Measurements from ENCODE around the gene CLDN2. TPM values are rescaled to one million over a fixed set of nuclear protein-coding genes. Genes with fewer than 3 reads are reported as not detected.

The CLDN2 gene
- total and polyA plus RNA-seq, 2 of the 13 experiments (the other 11 are each of a cell fraction or from before 2014, with no cell fraction given) = 1.3 to 1.5 TPM

DNA sequence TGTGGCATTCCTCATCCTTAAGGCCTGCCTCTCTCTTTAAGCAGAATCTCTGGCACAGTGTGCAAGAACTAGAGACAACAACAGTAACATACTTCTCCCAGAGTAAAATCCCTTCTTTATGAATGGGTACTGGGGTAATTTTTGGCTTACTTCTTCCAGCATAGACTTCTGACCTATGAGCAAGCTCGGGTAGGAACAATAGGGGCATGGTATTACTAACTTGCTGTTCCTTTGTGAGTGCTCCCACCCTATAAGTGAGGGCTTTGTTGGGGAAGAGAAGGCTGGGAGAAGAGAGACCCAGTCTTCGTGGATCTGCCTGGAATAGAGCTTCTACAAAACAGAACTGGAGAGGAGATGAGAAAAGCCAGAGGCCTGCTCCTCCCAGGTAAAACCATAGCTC lies 30.2 kb downstream of the CLDN2 start (continued):
- TF ChIP-seq ZFP37 (CRISPR knock-in tag; IDR thresholded peaks at IDR 0.05; ENCODE audit: borderline replicate concordance) = no peak
- no peak for TF ChIP-seq SOX13 (IDR thresholded peaks at IDR 0.05)
- no peak for TF ChIP-seq SOX13 (CRISPR knock-in tag; conservative IDR thresholded peaks at IDR 0.05 in 1 of 2, IDR thresholded peaks at IDR 0.05 in 1 of 2)
- TF ChIP-seq ZNF431 (CRISPR knock-in tag; IDR thresholded peaks at IDR 0.05; ENCODE audit: borderline replicate concordance, low read depth) = no peak
- TF ChIP-seq ZNF879 (CRISPR knock-in tag; IDR thresholded peaks at IDR 0.05) = no peak
- TF ChIP-seq ZNF446 (CRISPR knock-in tag; IDR thresholded peaks at IDR 0.05) = no peak
- no peak for TF ChIP-seq SAFB2 (CRISPR knock-in tag; IDR thresholded peaks at IDR 0.05; ENCODE audit: borderline replicate concordance, low read depth)
- TF ChIP-seq ZNF75D (CRISPR knock-in tag; IDR thresholded peaks at IDR 0.05; ENCODE audit: borderline replicate concordance) = no peak

DNA sequence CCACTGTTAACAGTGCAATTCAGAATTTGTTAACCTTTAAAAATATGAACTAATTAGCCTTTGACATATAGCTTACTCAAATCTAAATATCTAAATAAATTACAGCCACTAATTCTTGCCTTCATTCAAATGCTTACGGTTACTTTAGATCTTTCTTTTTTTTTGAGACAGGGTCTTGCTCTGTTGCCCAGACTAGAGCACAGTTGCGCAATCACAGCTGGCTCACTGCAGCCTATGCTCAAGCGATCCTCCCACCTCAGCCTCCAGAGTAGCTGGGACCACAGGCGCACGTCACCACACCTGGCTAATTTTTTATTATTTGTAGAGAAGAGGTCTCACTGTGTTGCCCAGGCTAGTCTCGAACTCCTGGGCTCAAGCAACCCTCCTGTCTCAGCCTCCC lies 31.0 kb downstream of the CLDN2 start:
- intact Hi-C loops (cut with micrococcal nuclease; ENCODE audit: unreplicated experiment) = no loop called here
- Histone ChIP-seq H3K4me3 (replicated peaks in 1 of 3; ENCODE audit: insufficient read depth in 1 of 3, low read depth in 2 of 3, low read length in 3 of 3) (no peak overlapping the region), H3K27me3 (ENCODE audit: control insufficient read depth in 1 of 2, insufficient read depth in 2 of 2, low read length in 2 of 2) (no peaks in the 10 kb centered on the region), H3K9me3 (ENCODE audit: low read length) (no peaks in the 10 kb centered on the region), H3K79me2 (ENCODE audit: insufficient read depth, low read length) (no peaks in the 10 kb centered on the region), H3K9ac (ENCODE audit: insufficient read depth, low read depth, low read length) (no peak overlapping the region), H3K4me1 (ENCODE audit: insufficient read depth, low read length) (peaks cover 61% of the 10 kb centered on the region), H2AFZ (ENCODE audit: low read length) (no peak overlapping the region), H3K4me2 (ENCODE audit: low read depth, low read length) (no peak overlapping the region), H3K36me3 (replicated peaks in 1 of 2; ENCODE audit: control insufficient read depth in 1 of 2, insufficient read depth in 2 of 2, low read length in 2 of 2) (no peaks in the 10 kb centered on the region; a peak in 2 of 5 replicates), H3K27ac (ENCODE audit: extremely low read length, insufficient read depth, low read length) (no peak overlapping the region), H4K20me1 (ENCODE audit: insufficient read depth, low read length) (no peaks in the 10 kb centered on the region)
- TF ChIP-seq SALL2 (CRISPR knock-in tag; IDR thresholded peaks at IDR 0.05) = no peak
- TF ChIP-seq, protein P1, sequence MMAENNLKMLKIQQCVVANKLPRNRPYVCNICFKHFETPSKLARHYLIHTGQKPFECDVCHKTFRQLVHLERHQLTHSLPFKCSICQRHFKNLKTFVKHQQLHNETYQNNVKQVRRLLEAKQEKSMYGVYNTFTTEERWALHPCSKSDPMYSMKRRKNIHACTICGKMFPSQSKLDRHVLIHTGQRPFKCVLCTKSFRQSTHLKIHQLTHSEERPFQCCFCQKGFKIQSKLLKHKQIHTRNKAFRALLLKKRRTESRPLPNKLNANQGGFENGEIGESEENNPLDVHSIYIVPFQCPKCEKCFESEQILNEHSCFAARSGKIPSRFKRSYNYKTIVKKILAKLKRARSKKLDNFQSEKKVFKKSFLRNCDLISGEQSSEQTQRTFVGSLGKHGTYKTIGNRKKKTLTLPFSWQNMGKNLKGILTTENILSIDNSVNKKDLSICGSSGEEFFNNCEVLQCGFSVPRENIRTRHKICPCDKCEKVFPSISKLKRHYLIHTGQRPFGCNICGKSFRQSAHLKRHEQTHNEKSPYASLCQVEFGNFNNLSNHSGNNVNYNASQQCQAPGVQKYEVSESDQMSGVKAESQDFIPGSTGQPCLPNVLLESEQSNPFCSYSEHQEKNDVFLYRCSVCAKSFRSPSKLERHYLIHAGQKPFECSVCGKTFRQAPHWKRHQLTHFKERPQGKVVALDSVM (CRISPR knock-in tag; IDR thresholded peaks at IDR 0.05) = 0 out of 2 replicates have a peak, but pooled peaks have one; percentile 19
- peak; percentile 55 for TF ChIP-seq CEBPG (CRISPR knock-in tag; IDR thresholded peaks at IDR 0.05)
- no peak for TF ChIP-seq YY1 (IDR thresholded peaks at IDR 0.05; ENCODE audit: insufficient read depth, insufficient replicate concordance, low read depth, low read length)
- TF ChIP-seq ZNF558 (CRISPR knock-in tag; IDR thresholded peaks at IDR 0.05; ENCODE audit: borderline replicate concordance) = no peak
- TF ChIP-seq ZNF121 (CRISPR knock-in tag; IDR thresholded peaks at IDR 0.05) = peak; percentile 83
- peak; percentile 71; the same call in 1 of the 2 replicates for TF ChIP-seq CEBPB (IDR thresholded peaks at IDR 0.05; ENCODE audit: borderline replicate concordance, low read depth, low read length)
- TF ChIP-seq, protein P2, sequence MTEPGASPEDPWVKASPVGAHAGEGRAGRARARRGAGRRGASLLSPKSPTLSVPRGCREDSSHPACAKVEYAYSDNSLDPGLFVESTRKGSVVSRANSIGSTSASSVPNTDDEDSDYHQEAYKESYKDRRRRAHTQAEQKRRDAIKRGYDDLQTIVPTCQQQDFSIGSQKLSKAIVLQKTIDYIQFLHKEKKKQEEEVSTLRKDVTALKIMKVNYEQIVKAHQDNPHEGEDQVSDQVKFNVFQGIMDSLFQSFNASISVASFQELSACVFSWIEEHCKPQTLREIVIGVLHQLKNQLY (CRISPR knock-in tag; IDR thresholded peaks at IDR 0.05) = no peak
- TF ChIP-seq SP140L (CRISPR knock-in tag; IDR thresholded peaks at IDR 0.05; ENCODE audit: borderline replicate concordance) = no peak
- no peak for TF ChIP-seq CCAR2 (optimal IDR thresholded peaks at IDR 0.05; ENCODE audit: low read depth, low read length)
- no peak for TF ChIP-seq BHLHE40 (IDR thresholded peaks at IDR 0.05; ENCODE audit: low read length)
- DNase-seq (ENCODE audit: low spot score) (no peak), FAIRE-seq (no peak), ATAC-seq (no peak)
- in situ Hi-C loops (cut with HindIII; ENCODE audit: extremely low pct_ligation_motif_present, low pct_unique_long_range_greater_than_20kb) = no loop called here
- WGBS (ENCODE audit: low lambda C conversion rate) = 95% methylated on average over 6 of the region's 6 CpGs
- no TSS peak for BruUV-seq (replicated peaks)
- POLR2A ChIA-PET = interaction anchor here (1.2 kb wide), 1 partner anchor 19 kb away, joined by 6 read pairs; no protein-coding TSS in a partner anchor
- CTCF ChIA-PET (ENCODE audit: low intra/inter-chr PET ratio, low total read pairs) = no interaction called here

Measured in HepG2 (cell line).